PC-9 (cell line): ENCODE measurements around the gene COL11A2. TPM values are rescaled to one million over a fixed set of nuclear protein-coding genes. Genes with fewer than 3 reads are reported as not detected.

Source experiments
- BruUV-seq: library from RNA; stranded (reverse); fragments of 400-500 nt; replicated peaks from 2 replicates; lab custom pipeline; 2021; lab: Mats Ljungman, UMichigan
- CTCF ChIA-PET: fragments of 300-600 bp; sonication (Branson Sonifier 250); formaldehyde crosslinking; loops from one replicate; lab custom pipeline; 2022; ENCODE audit warnings: antibody characterized with exemption; lab: Charles Lee
- POLR2A ChIA-PET: fragments of 300-600 bp; sonication (Branson Sonifier 250); formaldehyde crosslinking; loops from one replicate; lab custom pipeline; 2022; ENCODE audit warnings: antibody characterized with exemption; ENCODE audit not compliant: unreplicated experiment; lab: Charles Lee
- DNase-seq, 2 experiments: peaks; one replicate each; pipeline versions ENCODE4 v3.0.0 to v3.0.0-alpha.2; 2015 to 2022; ENCODE audit warnings: mixed read lengths in 1 of 2
- H2AFZ ChIP-seq: fragments of 200-600 bp; sonication (generic); 2 replicates; pipeline ENCODE4 v1.8.1; 2017; ENCODE audit warnings: antibody characterized with exemption
- H3F3A ChIP-seq: fragments of 200-600 bp; sonication (generic); 2 replicates; pipeline ENCODE4 v1.8.1; 2017; ENCODE audit warnings: antibody characterized with exemption, mild to moderate bottlenecking, low read depth; ENCODE audit not compliant: insufficient read depth
- H3K27ac ChIP-seq: fragments of 200-600 bp; sonication (generic); 2 replicates; pipeline ENCODE4 v1.6.1; 2016; ENCODE audit warnings: mixed run types
- H3K27me3 ChIP-seq: fragments of 200-600 bp; sonication (generic); 2 replicates; pipeline ENCODE4 v1.6.1; 2016; ENCODE audit warnings: low read depth, mixed run types; ENCODE audit not compliant: insufficient read depth
- H3K36me3 ChIP-seq: fragments of 200-600 bp; sonication (generic); 2 replicates; pipeline ENCODE4 v1.6.1; 2016; ENCODE audit warnings: low read depth, mixed run types
- H3K4me1 ChIP-seq: fragments of 200-600 bp; sonication (generic); replicated peaks from 2 replicates; pipeline ENCODE4 v1.6.1; 2016; ENCODE audit warnings: mixed run types; ENCODE audit not compliant: insufficient read depth
- H3K4me2 ChIP-seq: fragments of 200-600 bp; sonication (generic); 2 replicates; pipeline ENCODE4 v1.6.1; 2017; ENCODE audit warnings: mixed run types
- H3K4me3 ChIP-seq: fragments of 200-600 bp; sonication (generic); 2 replicates; pipeline ENCODE4 v1.6.1; 2016; ENCODE audit warnings: mixed run types
- H3K79me2 ChIP-seq: fragments of 200-600 bp; sonication (generic); 2 replicates; pipeline ENCODE4 v1.6.1; 2017; ENCODE audit warnings: low read depth, mixed run types
- H3K9me2 ChIP-seq: fragments of 200-600 bp; sonication (generic); 2 replicates; pipeline ENCODE4 v1.8.1; 2017; ENCODE audit warnings: mild to moderate bottlenecking; ENCODE audit not compliant: insufficient read depth
- H3K9me3 ChIP-seq: fragments of 200-600 bp; sonication (generic); 2 replicates; pipeline ENCODE4 v1.8.1; 2016; ENCODE audit warnings: low read depth; ENCODE audit not compliant: insufficient read depth
- H4K20me1 ChIP-seq: fragments of 200-600 bp; sonication (generic); 2 replicates; pipeline ENCODE4 v1.8.1; 2017; ENCODE audit not compliant: insufficient read depth
- EZH2 ChIP-seq: fragments of 200-600 bp; sonication (generic); IDR thresholded peaks from 2 replicates; pipeline ENCODE4 v1.8.0; 2017; ENCODE audit warnings: antibody characterized with exemption, low read depth
- intact Hi-C: fragments of 100-400 bp; cut with micrococcal nuclease; formaldehyde crosslinking; loops from one replicate; pipeline ENCODE4 v1.10.0; 2022; ENCODE audit not compliant: unreplicated experiment
- total RNA-seq: library from RNA; stranded (reverse); gene quantifications from 2 replicates; pipeline ENCODE4 v1.2.3, GENCODE V29; 2021
- TF ChIP-seq, protein P1 (sequence below): fragments of 200-600 bp; sonication (generic); conservative IDR thresholded peaks from 2 replicates; pipeline ENCODE4 v1.6.1; 2017; ENCODE audit warnings: mixed run types, antibody characterized with exemption, mild to moderate bottlenecking, moderate library complexity

Gene COL11A2
- total RNA-seq, 1 experiment from 2014 or later = 2.2 TPM

DNA sequence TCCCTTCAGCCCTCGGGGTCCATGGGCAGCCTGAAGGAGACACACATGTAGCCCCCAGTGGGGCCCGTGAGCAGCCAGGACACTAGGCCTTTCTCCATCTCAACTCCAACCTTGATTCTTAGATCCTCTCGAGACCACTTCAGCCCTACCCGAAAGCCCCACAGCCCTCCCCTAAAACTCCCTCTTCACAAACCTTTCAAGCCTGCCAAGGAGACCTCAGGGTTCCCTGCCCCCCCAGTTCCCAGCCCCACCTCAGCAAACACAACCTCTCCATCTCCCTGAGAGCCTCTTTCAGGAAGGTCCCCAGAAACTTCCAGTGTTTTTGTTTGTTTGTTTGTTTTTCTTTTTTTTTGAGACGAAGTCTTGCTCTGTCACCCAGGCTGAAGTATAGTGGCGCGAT lies 11.1 kb downstream of the COL11A2 start:
- Histone ChIP-seq H3K9me3 (no peaks in the 10 kb centered on the region), H3K79me2 (no peaks in the 10 kb centered on the region), H2AFZ (no peak overlapping the region), H3K4me1 (no peaks in the 10 kb centered on the region), H3K4me2 (no peak overlapping the region), H3K27ac (no peak overlapping the region), H3K27me3 (peaks cover 25% of the 10 kb centered on the region; the same call in 1 of the 2 replicates), H3F3A (no peaks in the 10 kb centered on the region), H3K36me3 (no peaks in the 10 kb centered on the region), H4K20me1 (no peaks in the 10 kb centered on the region), H3K4me3 (no peak overlapping the region), H3K9me2 (no peaks in the 10 kb centered on the region)
- DNase-seq = no peak
- no TSS peak for BruUV-seq
- CTCF ChIA-PET = no interaction called here
- intact Hi-C loops = no loop called here
- TF ChIP-seq EZH2 = no peak
- TF ChIP-seq, protein P1, sequence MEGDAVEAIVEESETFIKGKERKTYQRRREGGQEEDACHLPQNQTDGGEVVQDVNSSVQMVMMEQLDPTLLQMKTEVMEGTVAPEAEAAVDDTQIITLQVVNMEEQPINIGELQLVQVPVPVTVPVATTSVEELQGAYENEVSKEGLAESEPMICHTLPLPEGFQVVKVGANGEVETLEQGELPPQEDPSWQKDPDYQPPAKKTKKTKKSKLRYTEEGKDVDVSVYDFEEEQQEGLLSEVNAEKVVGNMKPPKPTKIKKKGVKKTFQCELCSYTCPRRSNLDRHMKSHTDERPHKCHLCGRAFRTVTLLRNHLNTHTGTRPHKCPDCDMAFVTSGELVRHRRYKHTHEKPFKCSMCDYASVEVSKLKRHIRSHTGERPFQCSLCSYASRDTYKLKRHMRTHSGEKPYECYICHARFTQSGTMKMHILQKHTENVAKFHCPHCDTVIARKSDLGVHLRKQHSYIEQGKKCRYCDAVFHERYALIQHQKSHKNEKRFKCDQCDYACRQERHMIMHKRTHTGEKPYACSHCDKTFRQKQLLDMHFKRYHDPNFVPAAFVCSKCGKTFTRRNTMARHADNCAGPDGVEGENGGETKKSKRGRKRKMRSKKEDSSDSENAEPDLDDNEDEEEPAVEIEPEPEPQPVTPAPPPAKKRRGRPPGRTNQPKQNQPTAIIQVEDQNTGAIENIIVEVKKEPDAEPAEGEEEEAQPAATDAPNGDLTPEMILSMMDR = no peak
- POLR2A ChIA-PET = no interaction called here

DNA sequence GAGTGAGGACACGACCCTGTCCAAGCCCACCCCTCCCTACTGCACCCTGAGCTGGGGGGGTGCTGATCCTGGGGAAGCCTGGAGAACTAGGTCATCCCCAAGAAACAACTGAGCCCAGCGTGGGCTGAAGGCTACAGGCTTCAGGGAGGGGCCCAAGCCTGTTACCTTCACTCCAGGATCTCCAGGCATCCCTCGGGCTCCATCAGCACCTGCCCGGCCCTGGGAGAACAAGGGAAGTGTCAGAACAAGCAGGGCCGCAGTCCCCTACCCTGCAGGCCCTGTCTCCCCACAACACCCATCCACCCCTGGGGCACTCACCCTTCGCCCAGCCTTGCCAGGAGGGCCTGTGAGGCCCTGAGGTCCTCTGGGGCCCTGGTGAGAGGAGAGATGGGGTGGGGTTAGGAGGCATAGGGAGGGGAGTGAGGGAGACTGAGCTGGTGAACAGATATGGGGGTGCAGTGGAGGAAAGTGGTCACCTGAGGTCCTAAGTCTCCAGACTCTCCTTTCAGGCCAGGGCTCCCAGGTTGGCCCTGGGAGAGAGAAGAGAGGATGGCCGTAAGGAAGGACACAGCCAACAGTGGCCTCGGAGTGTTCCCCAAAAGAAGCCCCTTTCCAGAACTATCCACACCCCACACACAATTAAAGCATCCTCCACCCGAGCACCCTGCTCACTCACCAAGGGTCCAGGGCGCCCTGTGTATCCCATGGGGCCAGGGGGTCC lies 13.4 kb downstream of the COL11A2 start:
- CTCF ChIA-PET = no interaction called here
- no TSS peak for BruUV-seq

DNA sequence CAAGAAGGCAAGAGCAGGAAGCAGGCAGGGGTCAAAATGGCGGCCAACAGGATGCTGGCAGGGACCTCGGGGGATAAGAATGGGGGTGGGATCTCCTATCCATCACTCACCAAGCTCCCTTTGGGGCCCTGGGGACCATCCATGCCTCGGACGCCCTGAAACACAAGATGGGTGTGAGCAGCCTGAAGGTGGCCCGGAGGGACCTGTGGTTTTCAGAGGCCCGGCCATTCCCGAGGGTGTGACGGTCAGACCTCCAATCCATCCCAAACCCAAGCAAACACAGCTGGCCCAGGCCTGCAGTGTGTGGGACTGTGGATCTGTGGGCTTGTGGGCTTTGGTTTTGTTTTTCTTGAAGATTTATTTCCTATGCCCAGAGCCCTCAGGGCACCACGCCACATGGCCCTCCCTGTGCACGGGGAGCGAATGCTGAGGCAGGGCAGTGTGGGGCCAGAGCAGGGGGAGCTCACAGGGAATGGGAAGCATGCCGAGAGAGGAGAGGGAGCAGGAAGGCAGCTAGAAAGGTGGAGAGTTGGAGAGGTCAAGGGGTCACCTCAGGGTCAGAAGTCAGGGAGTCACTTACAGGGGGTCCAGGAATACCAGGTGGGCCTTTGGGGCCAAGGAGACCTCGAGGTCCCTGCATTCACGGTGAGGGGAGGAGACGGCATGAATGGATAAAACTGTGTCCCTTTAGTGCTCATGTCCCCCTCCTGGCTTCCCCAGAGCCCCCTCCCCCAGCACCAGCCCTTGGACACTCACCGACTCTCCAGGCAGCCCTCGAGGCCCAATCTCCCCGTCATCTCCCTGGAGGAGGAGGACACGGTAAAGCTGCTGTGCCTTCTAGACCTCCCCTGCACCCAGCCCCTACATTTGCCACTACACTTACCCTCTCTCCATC lies 14.5 kb downstream of the COL11A2 start:
- POLR2A ChIA-PET = no interaction called here
- intact Hi-C loops = no loop called here

More for the DNA sequence above, 13.4 kb downstream of the COL11A2 start:
- no peaks in the 10 kb centered on the region for H3K36me3 ChIP-seq
- no peaks in the 10 kb centered on the region for H3K9me2 ChIP-seq
- no peak overlapping the region for H3K27ac ChIP-seq
- DNase-seq = no peak
- no peaks in the 10 kb centered on the region for H3K4me1 ChIP-seq
- no peak overlapping the region for H2AFZ ChIP-seq
- H3K27me3 ChIP-seq = peaks cover 42% of the 10 kb centered on the region
- POLR2A ChIA-PET = no interaction called here
- H3K4me2 ChIP-seq = no peak overlapping the region
- H3K79me2 ChIP-seq = no peaks in the 10 kb centered on the region
- no peaks in the 10 kb centered on the region for H4K20me1 ChIP-seq
- TF ChIP-seq EZH2 = no peak
- TF ChIP-seq, protein P1 = no peak
- H3F3A ChIP-seq = no peaks in the 10 kb centered on the region
- intact Hi-C loops = no loop called here
- H3K4me3 ChIP-seq = no peak overlapping the region
- H3K9me3 ChIP-seq = no peaks in the 10 kb centered on the region

More for the DNA sequence above, 14.5 kb downstream of the COL11A2 start:
- Histone ChIP-seq H3K4me1 (no peaks in the 10 kb centered on the region), H3K27me3 (peaks cover 52% of the 10 kb centered on the region), H3K9me3 (no peaks in the 10 kb centered on the region), H2AFZ (no peak overlapping the region), H3K9me2 (no peaks in the 10 kb centered on the region), H3K4me2 (no peak overlapping the region), H3F3A (no peaks in the 10 kb centered on the region), H3K4me3 (no peak overlapping the region), H3K79me2 (no peaks in the 10 kb centered on the region), H3K36me3 (no peaks in the 10 kb centered on the region), H4K20me1 (no peaks in the 10 kb centered on the region), H3K27ac (no peak overlapping the region)
- TF ChIP-seq, protein P1 = no peak
- no peak for TF ChIP-seq EZH2
- DNase-seq = no peak
- BruUV-seq = no TSS peak
- CTCF ChIA-PET = no interaction called here
